HepG2 (cell line): ENCODE data around the gene SMIM43. TPM values are rescaled to one million over a fixed set of nuclear protein-coding genes. Genes with fewer than 3 reads are reported as not detected.

ENCODE experiments used
- HNF1B ChIP-seq: sonication (generic); formaldehyde crosslinking; IDR thresholded peaks from 2 replicates; pipeline ENCODE4 v1.5.1; 2020; ENCODE audit warnings: mild to moderate bottlenecking, moderate library complexity, missing genetic modification reagents
- KMT2B ChIP-seq: IDR thresholded peaks from 2 replicates; pipeline ENCODE4 v1.6.1; 2016; ENCODE audit warnings: missing genetic modification reagents, missing compliant biosample characterization
- NFKBIZ ChIP-seq: IDR thresholded peaks from 2 replicates; pipeline ENCODE4 v1.6.1; 2018; ENCODE audit warnings: missing genetic modification reagents, missing compliant biosample characterization
- NR1H2 ChIP-seq: sonication (generic); formaldehyde crosslinking; IDR thresholded peaks from 2 replicates; pipeline ENCODE4 v1.8.1; 2022; ENCODE audit warnings: low read depth, missing genetic modification reagents, borderline replicate concordance
- PHF20 ChIP-seq: sonication (generic); formaldehyde crosslinking; IDR thresholded peaks from 2 replicates; pipeline ENCODE4 v1.5.0; 2020; ENCODE audit warnings: mild to moderate bottlenecking, missing genetic modification reagents
- RAD21 ChIP-seq: fragments of 450-650 bp; formaldehyde crosslinking; IDR thresholded peaks from 2 replicates; pipeline ENCODE4 v1.5.0; 2020; ENCODE audit warnings: mild to moderate bottlenecking
- RFX3 ChIP-seq: IDR thresholded peaks from 2 replicates; pipeline ENCODE4 v1.6.1; 2016; ENCODE audit warnings: missing biosample characterization, missing genetic modification reagents
- SCMH1 ChIP-seq: sonication (generic); formaldehyde crosslinking; IDR thresholded peaks from 2 replicates; pipeline ENCODE4 v1.9.0; 2021; ENCODE audit warnings: missing genetic modification reagents, mild to moderate bottlenecking, borderline replicate concordance
- SMYD3 ChIP-seq: sonication (generic); formaldehyde crosslinking; IDR thresholded peaks from 2 replicates; pipeline ENCODE4 v1.8.1; 2023; ENCODE audit warnings: mild to moderate bottlenecking, missing genetic modification reagents
- SP4 ChIP-seq: sonication (generic); formaldehyde crosslinking; IDR thresholded peaks from 2 replicates; pipeline ENCODE4 v1.8.1; 2023; ENCODE audit warnings: mild to moderate bottlenecking, missing genetic modification reagents
- ZNF34 ChIP-seq: sonication (generic); formaldehyde crosslinking; IDR thresholded peaks from 2 replicates; pipeline ENCODE4 v1.4.0; 2020; ENCODE audit warnings: mild to moderate bottlenecking, missing genetic modification reagents, borderline replicate concordance
- polyA plus RNA-seq, 8 experiments: library from polyadenylated mRNA; depleted of rRNA in 3 of 8; stranded (reverse) in 7 of 8; unstranded in 1 of 8; fragments of >200 nt; fragmentation: Illumina TruSeq in 4 of 8; extraction: Trizol in 4 of 8; gene quantifications; 2 replicates each; pipeline versions ENCODE4 v1.2.1 to v1.2.3, GENCODE V29; 2011 to 2016; ENCODE audit warnings: low read depth in 4 of 8, missing spikeins in 1 of 8, mixed read lengths in 1 of 8; ENCODE audit not compliant: insufficient read depth in 1 of 8
- total RNA-seq, 5 experiments: library from RNA; depleted of rRNA; stranded (reverse); fragments of >200 nt; fragmentation: Illumina TruSeq; extraction: Trizol; gene quantifications; 2 replicates each; pipeline ENCODE4 v1.2.3, GENCODE V29; 2016; ENCODE audit warnings: low read depth in 1 of 5
- TF ChIP-seq, protein P1 (sequence below), 2 experiments: sonication (generic) in 1 of 2; formaldehyde crosslinking in 1 of 2; IDR thresholded peaks; 2 replicates each; pipeline versions ENCODE4 v1.4.0 to v1.6.1; 2016 to 2020; ENCODE audit warnings: borderline replicate concordance in 1 of 2, low read depth in 1 of 2, mild to moderate bottlenecking in 1 of 2, missing genetic modification reagents in 1 of 2
- TF ChIP-seq, protein P2 (sequence below): sonication (generic); formaldehyde crosslinking; IDR thresholded peaks from 2 replicates; pipeline ENCODE4 v1.4.0; 2020; ENCODE audit warnings: missing genetic modification reagents, borderline replicate concordance
- TF ChIP-seq, protein P3 (sequence below): IDR thresholded peaks from 2 replicates; pipeline ENCODE4 v1.6.1; 2016; ENCODE audit warnings: mild to moderate bottlenecking, missing biosample characterization, missing genetic modification reagents
- TF ChIP-seq, protein P4 (sequence below): sonication (generic); formaldehyde crosslinking; IDR thresholded peaks from 2 replicates; pipeline ENCODE4 v1.4.0; 2020; ENCODE audit warnings: missing genetic modification reagents

The SMIM43 gene
- total and polyA plus RNA-seq, 2 of the 13 experiments (the other 11 are each of a cell fraction or from before 2014, with no cell fraction given), result not detected

DNA sequence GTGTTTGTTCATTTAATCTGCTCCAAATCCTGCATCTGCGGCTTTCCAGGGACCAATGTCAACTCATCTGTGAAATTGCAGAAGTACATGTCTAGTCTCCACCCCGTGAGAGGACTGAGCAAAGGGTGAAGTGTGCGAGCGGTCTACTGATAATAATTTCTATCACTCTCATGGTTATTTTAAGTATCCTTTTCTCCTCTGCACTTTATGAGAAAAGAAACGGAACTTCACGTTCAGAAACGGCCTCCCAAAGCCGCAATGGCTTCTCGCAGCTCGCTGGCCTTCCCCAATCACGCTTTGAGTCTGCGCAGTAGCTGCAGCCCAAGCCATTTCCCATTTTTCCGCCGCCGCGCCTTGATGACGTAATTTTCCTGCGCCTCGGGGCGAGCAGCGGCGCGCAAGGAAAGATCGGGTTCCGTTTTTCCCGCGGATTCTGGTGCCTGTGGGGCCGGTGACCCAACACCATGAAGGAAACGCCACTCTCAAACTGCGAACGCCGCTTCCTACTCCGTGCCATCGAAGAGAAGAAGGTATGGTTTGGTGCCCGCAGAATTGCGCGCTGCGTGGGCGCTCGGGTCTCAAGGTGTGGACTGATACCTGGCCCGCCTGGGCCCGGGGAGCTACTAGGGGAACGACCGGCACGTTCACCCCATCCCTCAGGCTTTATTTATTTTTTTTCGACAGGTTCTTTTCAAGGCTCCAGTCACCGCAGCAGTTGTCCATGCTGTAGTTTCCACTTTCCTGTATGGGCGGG, 36.2 kb upstream of the SMIM43 start, which contains the start of gene EXOSC9 (continued):
- no peak for TF ChIP-seq ZNF34 (CRISPR knock-in tag)
- TF ChIP-seq KMT2B (CRISPR knock-in tag), result peak; percentile 100
- no peak; the same call in 1 of the 2 replicates for TF ChIP-seq HNF1B (CRISPR knock-in tag)
- peak; percentile 77 for TF ChIP-seq SP4
- peak; percentile 97 for TF ChIP-seq PHF20
- TF ChIP-seq SMYD3, result no peak
- TF ChIP-seq, protein P1, sequence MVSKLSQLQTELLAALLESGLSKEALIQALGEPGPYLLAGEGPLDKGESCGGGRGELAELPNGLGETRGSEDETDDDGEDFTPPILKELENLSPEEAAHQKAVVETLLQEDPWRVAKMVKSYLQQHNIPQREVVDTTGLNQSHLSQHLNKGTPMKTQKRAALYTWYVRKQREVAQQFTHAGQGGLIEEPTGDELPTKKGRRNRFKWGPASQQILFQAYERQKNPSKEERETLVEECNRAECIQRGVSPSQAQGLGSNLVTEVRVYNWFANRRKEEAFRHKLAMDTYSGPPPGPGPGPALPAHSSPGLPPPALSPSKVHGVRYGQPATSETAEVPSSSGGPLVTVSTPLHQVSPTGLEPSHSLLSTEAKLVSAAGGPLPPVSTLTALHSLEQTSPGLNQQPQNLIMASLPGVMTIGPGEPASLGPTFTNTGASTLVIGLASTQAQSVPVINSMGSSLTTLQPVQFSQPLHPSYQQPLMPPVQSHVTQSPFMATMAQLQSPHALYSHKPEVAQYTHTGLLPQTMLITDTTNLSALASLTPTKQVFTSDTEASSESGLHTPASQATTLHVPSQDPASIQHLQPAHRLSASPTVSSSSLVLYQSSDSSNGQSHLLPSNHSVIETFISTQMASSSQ (IDR thresholded peaks at IDR 0.05; ENCODE audit: low read depth), result 0 out of 2 replicates have a peak, but pooled peaks have one; percentile 40
- TF ChIP-seq, protein P1 (CRISPR knock-in tag; IDR thresholded peaks at IDR 0.05; ENCODE audit: borderline replicate concordance), result no peak; the same call in 1 of the 2 replicates
- TF ChIP-seq RFX3 (CRISPR knock-in tag), result no peak
- TF ChIP-seq NFKBIZ, result peak; percentile 64; the same call in 1 of the 2 replicates
- TF ChIP-seq NR1H2, result no peak
- no peak for TF ChIP-seq SCMH1
- 0 out of 2 replicates have a peak, but pooled peaks have one; percentile 10 for TF ChIP-seq RAD21 (CRISPR knock-in tag)
- TF ChIP-seq, protein P2, sequence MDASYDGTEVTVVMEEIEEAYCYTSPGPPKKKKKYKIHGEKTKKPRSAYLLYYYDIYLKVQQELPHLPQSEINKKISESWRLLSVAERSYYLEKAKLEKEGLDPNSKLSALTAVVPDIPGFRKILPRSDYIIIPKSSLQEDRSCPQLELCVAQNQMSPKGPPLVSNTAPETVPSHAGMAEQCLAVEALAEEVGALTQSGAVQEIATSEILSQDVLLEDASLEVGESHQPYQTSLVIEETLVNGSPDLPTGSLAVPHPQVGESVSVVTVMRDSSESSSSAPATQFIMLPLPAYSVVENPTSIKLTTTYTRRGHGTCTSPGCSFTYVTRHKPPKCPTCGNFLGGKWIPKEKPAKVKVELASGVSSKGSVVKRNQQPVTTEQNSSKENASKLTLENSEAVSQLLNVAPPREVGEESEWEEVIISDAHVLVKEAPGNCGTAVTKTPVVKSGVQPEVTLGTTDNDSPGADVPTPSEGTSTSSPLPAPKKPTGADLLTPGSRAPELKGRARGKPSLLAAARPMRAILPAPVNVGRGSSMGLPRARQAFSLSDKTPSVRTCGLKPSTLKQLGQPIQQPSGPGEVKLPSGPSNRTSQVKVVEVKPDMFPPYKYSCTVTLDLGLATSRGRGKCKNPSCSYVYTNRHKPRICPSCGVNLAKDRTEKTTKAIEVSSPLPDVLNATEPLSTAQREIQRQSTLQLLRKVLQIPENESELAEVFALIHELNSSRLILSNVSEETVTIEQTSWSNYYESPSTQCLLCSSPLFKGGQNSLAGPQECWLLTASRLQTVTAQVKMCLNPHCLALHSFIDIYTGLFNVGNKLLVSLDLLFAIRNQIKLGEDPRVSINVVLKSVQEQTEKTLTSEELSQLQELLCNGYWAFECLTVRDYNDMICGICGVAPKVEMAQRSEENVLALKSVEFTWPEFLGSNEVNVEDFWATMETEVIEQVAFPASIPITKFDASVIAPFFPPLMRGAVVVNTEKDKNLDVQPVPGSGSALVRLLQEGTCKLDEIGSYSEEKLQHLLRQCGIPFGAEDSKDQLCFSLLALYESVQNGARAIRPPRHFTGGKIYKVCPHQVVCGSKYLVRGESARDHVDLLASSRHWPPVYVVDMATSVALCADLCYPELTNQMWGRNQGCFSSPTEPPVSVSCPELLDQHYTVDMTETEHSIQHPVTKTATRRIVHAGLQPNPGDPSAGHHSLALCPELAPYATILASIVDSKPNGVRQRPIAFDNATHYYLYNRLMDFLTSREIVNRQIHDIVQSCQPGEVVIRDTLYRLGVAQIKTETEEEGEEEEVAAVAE (CRISPR knock-in tag), result peak; percentile 41; the same call in 1 of the 2 replicates
- TF ChIP-seq, protein P3, sequence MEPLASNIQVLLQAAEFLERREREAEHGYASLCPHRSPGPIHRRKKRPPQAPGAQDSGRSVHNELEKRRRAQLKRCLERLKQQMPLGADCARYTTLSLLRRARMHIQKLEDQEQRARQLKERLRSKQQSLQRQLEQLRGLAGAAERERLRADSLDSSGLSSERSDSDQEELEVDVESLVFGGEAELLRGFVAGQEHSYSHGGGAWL (CRISPR knock-in tag), result no peak; the same call in 1 of the 2 replicates
- TF ChIP-seq, protein P4, sequence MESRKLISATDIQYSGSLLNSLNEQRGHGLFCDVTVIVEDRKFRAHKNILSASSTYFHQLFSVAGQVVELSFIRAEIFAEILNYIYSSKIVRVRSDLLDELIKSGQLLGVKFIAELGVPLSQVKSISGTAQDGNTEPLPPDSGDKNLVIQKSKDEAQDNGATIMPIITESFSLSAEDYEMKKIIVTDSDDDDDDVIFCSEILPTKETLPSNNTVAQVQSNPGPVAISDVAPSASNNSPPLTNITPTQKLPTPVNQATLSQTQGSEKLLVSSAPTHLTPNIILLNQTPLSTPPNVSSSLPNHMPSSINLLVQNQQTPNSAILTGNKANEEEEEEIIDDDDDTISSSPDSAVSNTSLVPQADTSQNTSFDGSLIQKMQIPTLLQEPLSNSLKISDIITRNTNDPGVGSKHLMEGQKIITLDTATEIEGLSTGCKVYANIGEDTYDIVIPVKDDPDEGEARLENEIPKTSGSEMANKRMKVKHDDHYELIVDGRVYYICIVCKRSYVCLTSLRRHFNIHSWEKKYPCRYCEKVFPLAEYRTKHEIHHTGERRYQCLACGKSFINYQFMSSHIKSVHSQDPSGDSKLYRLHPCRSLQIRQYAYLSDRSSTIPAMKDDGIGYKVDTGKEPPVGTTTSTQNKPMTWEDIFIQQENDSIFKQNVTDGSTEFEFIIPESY (CRISPR knock-in tag), result peak; percentile 51
